NCI-H187 treated with DMSO at 0.1 percent for 48 hours (cell line): Measurements from ENCODE around the gene MCM7.
A peak's percentile ranks its signal among the peaks of the same experiment; 100 is the strongest.
"Not testable (repeated sequence)": the region's sequence is repeated elsewhere in the genome, so short reads cannot be mapped to it uniquely, and the experiment has no call there.

Source experiments
- DNase-seq: peaks from one replicate; lab custom pipeline; 2025; lab: John Stamatoyannopoulos, UW

MCM7 gene

GRCh38 chr7:100101016-100101862, at the start of gene MCM7, which contains the start of gene AP4M1:
Gene MCM7, minus strand, starts transcription at chr7:100101397. Its CDS starts 103 bp downstream, at chr7:100101294.
Gene AP4M1, plus strand, starts transcription at chr7:100101643. Its CDS starts 72 bp downstream, at chr7:100101715.
- peak; percentile 95 for DNase-seq

DNA sequence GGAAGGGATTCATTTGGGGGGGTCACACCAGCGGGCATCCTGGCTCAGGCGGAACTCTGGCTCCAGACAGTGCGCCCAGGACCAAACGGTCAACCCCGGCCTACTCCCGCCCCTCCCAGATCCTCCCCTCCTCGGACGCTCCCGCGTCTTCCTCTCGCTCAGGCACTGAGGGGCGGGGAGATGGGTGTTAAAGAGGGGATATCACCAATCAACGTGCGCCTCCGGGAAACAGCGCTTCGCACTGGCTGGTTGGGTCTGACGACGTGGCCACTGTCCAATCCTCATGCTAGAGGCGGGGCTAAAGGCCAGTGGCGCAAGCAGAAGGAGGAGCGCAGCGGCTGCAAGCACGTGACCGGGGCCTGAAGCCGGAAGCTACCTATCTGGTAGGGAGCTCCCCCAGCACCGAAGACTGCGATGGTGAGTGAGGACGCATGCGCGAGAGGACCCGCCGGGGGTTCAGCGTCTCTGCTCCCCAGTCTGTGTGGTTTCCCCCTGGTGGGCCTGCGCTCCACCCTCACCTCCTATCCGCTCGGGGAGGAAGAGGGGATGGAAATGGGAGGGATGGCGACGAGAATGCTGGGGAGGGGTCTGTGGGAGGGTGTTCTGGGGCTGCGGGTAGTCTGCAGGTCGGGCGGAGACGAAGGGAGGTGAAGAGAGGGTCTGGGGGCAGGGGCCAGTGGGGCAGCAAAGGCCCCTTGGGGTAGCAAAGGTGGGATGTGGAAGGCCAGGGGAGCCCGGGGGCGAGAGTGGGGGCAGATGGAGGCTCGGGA, 47.5 kb upstream of the MCM7 start, which contains the start of gene LAMTOR4:
Gene LAMTOR4, plus strand, starts transcription at position 360 of the 770 bp plus-strand sequence. Its CDS starts 55 bp downstream, at position 415.
- peak; percentile 98 for DNase-seq

DNA sequence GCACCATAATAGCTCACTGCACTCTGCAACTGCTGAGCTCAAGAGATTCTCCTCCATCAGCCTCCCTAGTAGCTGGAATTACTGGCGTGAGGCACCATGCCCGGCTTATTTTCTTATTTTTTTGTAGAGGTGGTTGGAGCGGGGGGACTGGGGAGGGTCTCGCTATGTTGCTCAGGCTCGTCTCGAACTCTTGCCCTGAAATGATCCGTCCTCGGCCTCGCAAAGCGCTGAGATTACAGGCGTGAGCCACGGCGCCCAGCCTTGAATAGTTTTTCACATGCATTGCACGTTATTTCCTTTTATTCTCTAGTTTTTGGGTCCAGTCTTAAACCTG, 47.0 kb upstream of the MCM7 start:
- DNase-seq, result no peak

DNA sequence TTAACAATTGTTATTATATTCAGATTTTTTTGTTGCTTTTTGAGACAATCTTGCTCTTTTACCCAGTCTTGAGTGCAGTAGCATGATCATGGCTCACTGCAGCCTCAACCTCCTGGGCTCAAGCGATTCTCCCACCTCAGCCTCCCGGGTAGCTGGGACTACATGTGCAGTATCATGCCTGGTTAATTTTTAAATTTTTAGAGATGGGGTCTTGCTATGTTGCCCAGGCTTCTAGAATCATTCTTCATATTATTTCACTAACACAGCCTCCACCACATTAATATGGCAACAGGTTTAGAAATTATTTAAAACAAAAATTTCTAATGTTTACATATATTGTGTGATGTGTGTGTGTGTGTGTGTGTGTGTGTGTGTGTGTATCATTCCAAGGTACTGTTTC, 46.1 kb upstream of the MCM7 start:
- DNase-seq, result no peak

GRCh38 chr7:100146350-100146749, 45.2 kb upstream of the MCM7 start:
- not testable (repeated sequence) for DNase-seq

- DNase-seq, result no peak
Measured at GRCh38 chr7:100142461-100142860, 41.3 kb upstream of the MCM7 start.

GRCh38 chr7:100141555-100141949, 40.4 kb upstream of the MCM7 start:
- DNase-seq, result no peak

DNA sequence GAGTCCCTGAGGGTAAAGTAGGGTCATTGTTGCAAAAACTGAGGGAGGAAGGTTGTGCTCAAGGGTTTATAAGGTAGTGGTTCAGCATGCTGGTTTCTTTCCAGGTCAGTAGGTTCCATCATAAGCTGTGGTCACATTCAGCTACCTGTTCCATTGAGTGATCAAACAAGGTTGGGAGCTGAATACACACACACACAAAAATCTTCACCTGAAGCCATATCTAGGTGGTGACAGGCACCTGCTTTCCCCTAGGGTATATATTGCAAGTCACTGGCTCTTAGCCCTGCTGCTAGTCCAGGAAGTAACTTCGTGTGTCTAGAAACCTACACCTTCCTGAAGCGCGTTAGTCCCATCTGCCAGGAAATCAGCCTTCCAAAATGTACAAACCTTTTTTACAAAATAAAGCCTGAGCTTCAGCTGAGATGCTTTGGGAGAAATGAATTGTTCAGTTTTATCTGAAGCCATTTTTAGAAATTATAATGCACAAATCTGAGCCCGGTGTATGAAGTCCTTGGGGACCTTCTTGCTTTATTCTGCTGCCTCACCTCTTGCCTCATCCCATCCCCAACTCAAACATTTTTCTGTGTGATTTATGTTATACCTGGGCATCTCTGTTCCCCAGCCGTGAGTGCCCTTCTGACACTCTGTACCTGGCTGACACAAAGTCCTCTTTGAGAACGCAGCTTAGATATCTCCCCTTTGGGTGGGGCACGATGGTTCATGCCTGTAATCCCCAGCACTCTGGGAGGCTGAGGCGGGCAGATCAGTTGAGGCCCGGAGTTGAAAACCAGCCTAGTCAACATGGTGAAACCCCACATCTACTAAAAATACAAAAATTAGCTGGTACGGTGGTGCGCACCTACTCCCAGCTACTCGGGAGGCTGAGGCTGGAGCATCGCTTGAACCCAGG, 36.9 kb upstream of the MCM7 start:
- DNase-seq, result no peak

DNA sequence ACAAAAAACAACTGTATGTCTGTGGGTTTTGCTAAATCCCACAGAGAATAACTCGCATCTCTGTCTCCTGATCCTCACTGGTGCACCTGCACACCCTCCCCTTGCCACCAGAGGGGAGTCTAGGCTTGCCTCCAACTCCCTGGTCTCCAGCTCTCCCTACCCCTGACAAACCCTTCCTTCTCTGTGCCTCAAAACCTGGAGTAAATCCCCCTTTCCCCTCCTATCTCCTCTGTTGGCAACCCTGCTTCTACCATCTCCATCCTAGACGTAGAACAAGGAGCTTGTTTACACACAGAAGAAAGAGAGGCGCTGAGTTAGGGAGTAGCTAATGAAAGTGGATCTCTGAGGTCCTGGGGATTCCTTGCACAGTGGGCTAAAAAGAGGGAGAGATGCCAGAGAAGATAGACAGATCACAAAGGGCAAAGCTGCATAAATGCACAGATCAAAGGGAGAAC, 31.5 kb upstream of the MCM7 start:
- peak; percentile 29 for DNase-seq

- DNase-seq, result no peak
Measured at GRCh38 chr7:100132126-100132525, 30.9 kb upstream of the MCM7 start.

GRCh38 chr7:100130608-100131453, 29.6 kb upstream of the MCM7 start:
- no peak for DNase-seq

- not testable (repeated sequence) for DNase-seq
Measured at GRCh38 chr7:100130220-100130607, 29.0 kb upstream of the MCM7 start.

- no peak for DNase-seq
Measured at GRCh38 chr7:100128637-100128963, 27.4 kb upstream of the MCM7 start.

DNA sequence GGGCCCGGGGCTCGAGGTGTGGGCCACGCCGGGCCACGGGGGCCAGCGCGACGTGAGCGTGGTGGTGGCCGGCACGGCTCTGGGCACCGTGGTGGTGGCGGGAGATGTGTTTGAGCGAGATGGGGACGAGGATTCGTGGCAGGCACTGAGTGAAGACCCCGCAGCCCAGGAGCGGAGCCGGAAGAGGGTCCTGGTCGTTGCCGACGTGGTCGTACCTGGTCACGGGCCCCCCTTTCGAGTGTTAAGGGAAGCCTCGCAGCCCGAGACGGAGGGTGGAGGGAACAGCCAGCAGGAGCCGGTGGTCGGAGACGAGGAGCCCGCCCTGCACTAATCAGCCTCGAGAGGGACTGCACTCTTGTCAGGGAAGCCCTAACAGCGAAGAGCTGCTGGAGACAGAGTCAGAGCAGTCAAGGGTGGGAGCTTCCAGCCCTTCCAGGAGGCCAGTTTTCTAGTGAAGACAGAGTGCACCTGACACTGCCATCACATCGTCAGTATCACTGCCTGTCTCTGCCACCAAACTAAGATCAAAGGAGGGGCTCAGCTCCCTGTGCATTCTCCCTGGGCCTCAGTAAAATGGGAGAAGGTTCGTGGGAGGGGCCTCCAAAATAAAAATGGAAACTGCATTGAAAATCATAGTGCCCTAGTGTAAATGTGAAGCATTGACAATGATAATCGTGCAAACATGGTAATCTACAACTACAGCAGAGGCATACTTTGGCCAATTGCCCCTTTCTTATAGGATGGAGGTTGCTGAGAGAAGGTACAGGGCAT, 26.9 kb upstream of the MCM7 start:
- no peak for DNase-seq

GRCh38 chr7:100126931-100127865, 26.0 kb upstream of the MCM7 start, which contains the start of gene MBLAC1:
Gene MBLAC1, plus strand, starts transcription at chr7:100126967. Its CDS starts 429 bp downstream, at chr7:100127396.
- DNase-seq, result peak; percentile 75

DNA sequence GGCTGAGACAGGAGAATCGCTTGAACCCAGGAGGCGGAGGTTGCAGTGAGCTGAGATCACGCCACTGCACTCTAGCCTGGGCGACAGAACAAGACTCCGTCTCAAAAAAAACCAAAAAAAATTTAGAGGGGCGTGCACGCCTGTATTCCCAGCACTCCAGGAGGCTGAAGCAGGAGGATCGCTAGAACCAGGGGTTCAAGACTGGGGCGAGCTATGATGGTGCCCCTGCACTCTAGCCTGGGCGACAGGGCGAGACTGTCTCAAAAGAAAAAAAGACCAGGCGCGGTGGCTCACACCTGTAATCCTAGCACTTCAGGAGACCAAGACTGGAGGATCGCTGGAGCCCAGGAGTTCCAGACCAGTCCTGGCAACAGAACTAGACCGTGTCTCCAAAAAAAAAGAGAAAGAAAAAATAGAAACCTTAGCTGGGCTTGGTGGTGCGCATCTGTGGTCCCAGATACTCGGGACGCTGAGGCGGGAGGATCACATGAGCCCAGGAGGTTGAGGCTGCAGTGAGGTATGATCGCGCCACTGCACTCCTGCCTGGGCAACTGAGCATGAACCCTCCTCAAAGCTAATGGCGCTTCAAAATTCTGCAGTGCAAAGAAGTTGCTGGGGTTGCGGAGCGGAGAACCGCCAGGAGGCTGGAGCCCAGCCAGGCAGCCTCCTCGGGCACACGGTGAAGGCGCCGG, 25.2 kb upstream of the MCM7 start:
- DNase-seq, result no peak

GRCh38 chr7:100124301-100125230, 23.4 kb upstream of the MCM7 start:
- DNase-seq, result no peak
